ENCODE data around the gene AGXT.

Gene AGXT

GRCh38 chr2:240925568-240926515, 57.2 kb downstream of the AGXT start:
- Histone ChIP-seq H3K9ac (ENCODE audit: low read depth, low read length) (no peak overlapping the region), H3K4me3 (ENCODE audit: low read length) (no peak overlapping the region), H3K4me1 (ENCODE audit: control insufficient read depth, insufficient read depth, low read length) (peaks cover 22% of the 10 kb centered on the region), H3K9me3 (replicated peaks; ENCODE audit: low read length) (no peaks in the 10 kb centered on the region), H3K4me2 (ENCODE audit: low read length) (no peak overlapping the region), H3K36me3 (ENCODE audit: insufficient read depth, low read length) (no peaks in the 10 kb centered on the region), H3K27me3 (ENCODE audit: control insufficient read depth, insufficient read depth, low read length) (peaks cover 25% of the 10 kb centered on the region)

DNA sequence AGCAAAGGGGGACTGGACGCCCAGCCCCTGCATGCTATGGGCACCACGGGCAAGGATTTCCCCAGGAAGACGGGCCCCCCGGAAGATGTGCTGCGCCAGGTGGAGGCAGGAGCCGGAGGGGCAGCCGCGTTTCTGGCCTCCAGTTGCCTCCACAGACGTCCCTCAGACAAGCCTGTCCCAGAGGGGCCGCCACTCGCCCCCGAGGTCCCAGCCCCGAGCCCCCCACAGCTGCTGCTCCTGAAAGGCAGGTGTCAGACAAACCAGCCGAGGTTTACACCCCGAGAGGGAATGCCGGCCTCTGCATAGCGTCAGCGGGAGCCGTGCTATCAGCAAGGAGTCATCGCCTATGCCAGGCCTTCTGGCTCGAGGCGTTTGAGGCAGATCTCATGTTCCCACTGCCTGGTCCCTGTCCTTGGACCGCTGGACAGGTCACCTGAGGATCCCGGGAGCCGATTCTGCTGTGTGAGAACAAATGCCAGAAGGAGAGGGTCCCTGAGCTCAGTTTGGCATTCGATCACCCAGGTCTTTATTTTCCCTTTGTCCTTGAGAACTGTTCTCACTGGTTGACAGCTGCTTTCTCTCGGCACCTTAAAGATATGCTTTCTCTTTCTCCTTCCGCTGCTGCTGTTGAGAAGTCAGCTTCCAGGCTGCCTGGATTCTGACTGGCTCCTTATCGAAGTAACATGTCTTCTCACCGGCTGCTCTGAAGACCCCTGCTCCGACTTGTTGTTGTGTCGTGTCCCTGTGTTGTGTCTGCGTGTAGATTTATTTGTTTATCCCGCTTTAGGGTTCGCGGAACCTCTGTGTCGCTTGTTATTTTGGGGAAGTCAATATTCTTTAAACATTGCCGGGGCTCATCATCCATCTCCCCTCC, 58.1 kb downstream of the AGXT start:
- Histone ChIP-seq H3K9ac (ENCODE audit: low read depth, low read length) (no peak overlapping the region), H3K4me3 (ENCODE audit: low read length) (no peak overlapping the region), H3K4me2 (ENCODE audit: low read length) (no peak overlapping the region), H3K36me3 (ENCODE audit: insufficient read depth, low read length) (no peaks in the 10 kb centered on the region), H3K4me1 (ENCODE audit: control insufficient read depth, insufficient read depth, low read length) (peaks cover 14% of the 10 kb centered on the region), H3K27me3 (ENCODE audit: control insufficient read depth, insufficient read depth, low read length) (peaks cover 32% of the 10 kb centered on the region), H3K9me3 (replicated peaks; ENCODE audit: low read length) (no peaks in the 10 kb centered on the region)

- Histone ChIP-seq H3K9me3 (replicated peaks; ENCODE audit: low read length) (no peaks in the 10 kb centered on the region), H3K9ac (ENCODE audit: low read depth, low read length) (no peak overlapping the region), H3K4me1 (ENCODE audit: control insufficient read depth, insufficient read depth, low read length) (peaks cover 8% of the 10 kb centered on the region), H3K36me3 (ENCODE audit: insufficient read depth, low read length) (no peaks in the 10 kb centered on the region), H3K27me3 (ENCODE audit: control insufficient read depth, insufficient read depth, low read length) (peaks cover 39% of the 10 kb centered on the region), H3K4me2 (ENCODE audit: low read length) (no peak overlapping the region), H3K4me3 (ENCODE audit: low read length) (no peak overlapping the region)
Observed at GRCh38 chr2:240927390-240927781, 58.8 kb downstream of the AGXT start.

DNA sequence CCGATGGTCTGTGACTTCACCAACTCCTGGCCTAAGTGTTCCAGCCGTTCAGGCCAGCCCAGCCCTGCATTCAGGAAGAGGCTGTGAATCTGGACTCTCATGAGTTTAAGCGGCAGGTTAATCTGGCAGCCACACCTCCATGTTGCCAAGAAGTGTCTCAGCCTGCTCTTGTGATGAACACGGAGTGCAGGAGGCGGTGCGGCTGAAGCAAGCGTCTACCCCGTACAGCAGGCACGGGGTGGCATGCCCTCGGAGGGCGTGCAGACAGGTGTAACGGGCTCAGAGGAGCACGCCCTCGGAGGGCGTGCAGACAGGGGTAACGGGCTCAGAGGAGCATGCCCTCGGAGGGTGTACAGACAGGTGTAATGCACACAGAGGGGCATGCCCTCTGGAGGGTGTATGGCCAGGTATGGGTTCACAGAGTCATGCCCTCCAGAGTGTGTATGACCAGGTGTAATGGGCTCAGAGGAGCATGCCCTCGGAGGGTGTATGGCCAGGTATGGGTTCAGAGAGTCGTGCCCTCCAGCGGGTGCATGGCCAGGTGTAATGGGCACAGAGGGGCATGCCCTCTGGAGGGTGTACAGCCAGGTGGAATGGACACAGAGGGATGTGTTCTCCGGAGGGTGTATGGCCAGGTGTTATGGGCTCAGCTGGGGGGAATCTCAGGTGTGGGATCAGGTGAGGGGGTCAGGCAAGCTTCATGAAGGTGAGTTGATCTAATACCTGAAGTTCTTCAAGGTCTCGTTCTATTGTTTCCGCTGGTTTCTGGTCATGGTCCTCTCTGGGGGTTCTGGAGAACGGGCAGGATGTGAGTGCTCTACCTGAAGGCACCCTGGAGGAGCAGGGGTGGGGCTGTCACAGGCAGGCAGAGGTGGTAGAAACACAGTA, 60.1 kb downstream of the AGXT start:
- peaks cover 52% of the 10 kb centered on the region for H3K27me3 ChIP-seq (ENCODE audit: control insufficient read depth, insufficient read depth, low read length)
- H3K4me3 ChIP-seq (ENCODE audit: low read length), result no peak overlapping the region
- no peak overlapping the region for H3K4me2 ChIP-seq (ENCODE audit: low read length)
- H3K9me3 ChIP-seq (replicated peaks; ENCODE audit: low read length), result no peaks in the 10 kb centered on the region
- H3K9ac ChIP-seq (ENCODE audit: low read depth, low read length), result no peak overlapping the region
- H3K4me1 ChIP-seq (ENCODE audit: control insufficient read depth, insufficient read depth, low read length), result no peaks in the 10 kb centered on the region
- no peaks in the 10 kb centered on the region for H3K36me3 ChIP-seq (ENCODE audit: insufficient read depth, low read length)

DNA sequence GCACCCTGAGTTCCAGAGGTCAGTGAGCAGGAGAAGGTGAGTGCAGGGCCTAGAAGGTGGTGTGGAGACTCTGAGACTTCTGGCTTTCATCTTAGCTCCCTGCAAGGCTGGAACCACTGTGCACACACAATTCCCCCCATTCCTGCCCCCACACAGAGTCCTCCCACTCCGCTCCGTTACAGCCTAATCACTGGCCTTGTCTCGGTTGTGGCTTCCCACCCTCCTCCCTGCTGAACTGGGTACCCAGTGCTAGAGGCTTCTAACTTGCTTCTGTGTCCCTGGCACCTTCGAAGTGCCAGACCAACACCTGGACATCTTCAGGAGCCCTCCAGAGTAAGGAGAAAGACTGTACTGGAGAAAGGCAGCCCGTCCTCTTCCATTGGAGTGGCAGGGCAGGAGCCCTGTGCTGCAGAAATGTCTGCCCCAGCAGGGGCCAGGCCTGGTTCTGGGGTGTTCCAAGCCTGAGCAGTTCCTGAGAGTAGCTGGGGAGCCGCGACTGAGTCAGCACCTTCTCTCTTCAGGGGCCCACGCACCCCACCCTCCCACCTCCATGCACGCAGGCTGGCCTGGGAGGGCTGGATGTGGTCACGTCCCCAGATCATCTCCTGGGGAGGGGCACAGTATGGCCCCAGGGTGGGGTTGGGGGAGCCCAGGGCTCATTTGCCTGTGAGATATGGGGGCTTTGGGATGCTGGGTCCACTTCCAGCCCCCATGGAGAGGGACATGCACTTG, 60.9 kb downstream of the AGXT start:
- H3K9me3 ChIP-seq (replicated peaks; ENCODE audit: low read length), result no peaks in the 10 kb centered on the region
- H3K4me2 ChIP-seq (ENCODE audit: low read length), result no peak overlapping the region
- no peaks in the 10 kb centered on the region for H3K36me3 ChIP-seq (ENCODE audit: insufficient read depth, low read length)
- H3K4me1 ChIP-seq (ENCODE audit: control insufficient read depth, insufficient read depth, low read length), result no peaks in the 10 kb centered on the region
- no peak overlapping the region for H3K9ac ChIP-seq (ENCODE audit: low read depth, low read length)
- H3K4me3 ChIP-seq (ENCODE audit: low read length), result no peak overlapping the region
- H3K27me3 ChIP-seq (ENCODE audit: control insufficient read depth, insufficient read depth, low read length), result peaks cover 58% of the 10 kb centered on the region

Measured in skeletal muscle satellite cell (primary cell).